ENCODE results near the gene SH3BGR.
A peak's percentile ranks its signal among the peaks of the same experiment; 100 is the strongest.
"Not testable (repeated sequence)": the region's sequence is repeated elsewhere in the genome, so short reads cannot be mapped to it uniquely, and the experiment has no call there.

Gene SH3BGR

DNA sequence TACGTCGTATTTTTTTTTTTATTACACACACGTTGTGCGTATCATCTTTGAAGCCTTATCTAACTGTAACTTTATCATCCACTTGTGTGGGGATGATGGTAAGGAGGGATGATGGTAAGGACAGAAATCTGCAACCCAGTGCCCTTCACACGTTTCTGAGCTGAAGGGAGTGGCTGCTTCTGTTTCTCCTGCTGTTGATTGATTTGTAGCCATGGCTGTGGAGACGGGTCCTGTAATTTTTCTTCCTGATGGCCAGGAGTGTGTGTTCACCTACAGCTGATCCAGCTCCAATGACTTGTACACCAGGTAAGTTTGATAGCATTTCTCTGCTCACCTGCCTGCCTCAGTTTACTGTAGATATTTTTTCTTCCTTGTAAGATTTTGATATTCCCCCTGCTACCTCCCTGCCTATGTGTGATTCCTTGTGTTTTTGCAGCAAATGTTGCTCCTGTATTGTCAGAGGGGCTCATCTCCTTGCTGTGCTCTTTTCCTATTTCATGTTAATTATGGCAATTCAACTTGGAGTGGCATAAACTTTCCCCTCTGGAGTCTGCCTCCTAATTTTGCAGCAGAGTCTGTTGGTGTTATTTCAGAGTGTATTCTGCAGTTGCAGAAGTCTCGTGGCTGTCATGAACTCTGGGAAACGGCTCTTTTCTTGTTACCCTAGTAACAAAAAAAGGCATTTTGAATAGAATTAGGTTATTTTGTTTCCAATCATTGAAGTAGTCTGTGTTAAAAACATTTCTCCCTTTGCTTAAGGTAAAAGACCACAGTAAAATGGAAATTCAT, 64.1 kb downstream of the SH3BGR start:
- DNase-seq (ENCODE audit: low read depth), result no peak

DNA sequence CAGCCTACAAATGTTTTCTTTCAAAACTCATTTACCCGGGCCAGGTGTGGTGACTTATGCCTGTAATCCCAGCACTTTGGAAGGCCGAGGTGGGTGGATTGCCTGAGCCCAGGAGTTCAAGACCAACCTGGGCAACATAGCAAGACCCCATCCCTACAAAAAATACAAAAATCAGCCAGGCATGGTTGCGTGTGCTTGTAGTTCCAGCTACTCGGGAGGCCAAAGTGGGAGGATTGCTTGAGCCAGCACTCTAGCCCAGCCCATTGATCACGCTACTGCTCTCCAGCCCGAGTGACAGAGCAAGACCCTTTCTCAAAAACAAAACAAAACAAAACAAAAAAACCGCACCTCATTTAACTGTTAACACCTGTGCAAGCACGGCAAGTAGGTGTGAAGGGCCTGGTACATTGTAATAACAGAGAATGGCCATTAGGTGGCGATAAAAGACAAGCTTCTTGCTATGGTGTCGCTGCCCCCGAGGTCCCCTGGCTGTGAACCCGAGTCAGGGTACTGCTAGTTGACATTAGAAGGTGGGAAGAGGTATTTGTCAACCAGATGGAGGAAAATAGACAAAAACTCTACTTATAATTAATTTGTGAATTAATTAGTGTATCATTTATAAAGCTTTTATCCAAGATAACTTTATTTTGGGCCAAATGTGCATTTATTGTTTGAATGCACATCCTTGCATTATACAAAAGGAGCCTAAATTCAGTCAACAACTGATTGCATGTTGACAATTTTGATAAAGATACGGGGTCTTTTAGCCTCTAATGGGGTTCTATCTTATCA, 66.5 kb downstream of the SH3BGR start:
- peak; percentile 53 for DNase-seq (ENCODE audit: low read depth)

DNA sequence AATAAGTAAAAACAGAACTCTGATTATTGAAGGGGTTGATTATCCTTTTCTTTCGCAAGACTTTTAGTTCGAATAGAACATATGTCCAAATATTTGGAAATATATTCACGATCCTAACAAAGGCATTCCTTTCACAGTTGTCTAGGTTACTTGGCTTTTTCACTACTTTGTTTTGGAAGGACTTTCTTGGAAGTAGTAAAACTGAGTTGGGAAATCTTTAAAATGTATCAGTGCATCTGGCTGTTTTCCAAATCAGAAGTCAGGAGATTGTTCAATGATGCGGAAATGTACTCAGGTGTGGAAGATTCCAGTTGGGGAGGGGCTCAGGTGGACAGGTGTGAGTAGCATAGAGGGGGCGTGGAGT, 67.1 kb downstream of the SH3BGR start:
- no peak for DNase-seq (ENCODE audit: low read depth)

DNA sequence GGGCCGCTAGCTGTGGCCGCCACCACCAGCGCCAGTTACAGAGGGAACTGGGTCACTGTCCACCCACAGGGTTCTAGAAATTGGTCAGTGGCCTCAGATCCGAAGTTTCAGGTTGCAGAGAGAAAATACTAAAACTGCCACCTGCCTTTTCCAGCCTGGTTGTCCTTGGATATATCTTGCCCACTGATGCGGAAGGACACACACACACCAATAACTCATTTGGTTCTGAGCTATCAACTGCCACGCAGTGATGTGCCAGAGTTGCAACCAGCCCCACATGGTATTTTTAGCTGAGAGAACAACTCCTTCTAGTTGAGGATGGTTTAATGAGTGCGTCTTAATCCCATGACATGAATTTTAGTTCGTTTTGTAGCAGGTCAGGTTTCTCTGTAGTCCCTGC, 68.1 kb downstream of the SH3BGR start:
- DNase-seq (ENCODE audit: low read depth), result no peak

DNA sequence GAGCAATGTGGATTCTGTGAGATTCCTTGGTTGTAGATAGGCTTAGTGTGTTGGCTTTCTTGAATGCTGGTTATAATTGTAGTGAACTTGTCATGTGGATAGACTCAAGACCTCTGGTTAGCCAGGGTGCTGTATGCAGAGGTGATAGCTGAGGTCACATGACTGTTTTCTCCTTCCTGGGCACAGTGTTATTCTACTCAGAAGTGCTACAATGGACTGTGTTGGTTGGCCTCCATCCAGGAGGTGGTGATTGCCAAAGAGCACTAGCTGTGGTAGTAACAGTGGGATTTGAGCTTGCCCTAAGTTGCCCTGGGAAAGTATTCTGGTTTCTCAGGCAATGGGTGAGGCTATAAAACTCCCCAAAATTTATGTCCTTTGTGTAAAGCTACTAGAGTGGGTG, 71.6 kb downstream of the SH3BGR start:
- no peak for DNase-seq (ENCODE audit: low read depth)

DNA sequence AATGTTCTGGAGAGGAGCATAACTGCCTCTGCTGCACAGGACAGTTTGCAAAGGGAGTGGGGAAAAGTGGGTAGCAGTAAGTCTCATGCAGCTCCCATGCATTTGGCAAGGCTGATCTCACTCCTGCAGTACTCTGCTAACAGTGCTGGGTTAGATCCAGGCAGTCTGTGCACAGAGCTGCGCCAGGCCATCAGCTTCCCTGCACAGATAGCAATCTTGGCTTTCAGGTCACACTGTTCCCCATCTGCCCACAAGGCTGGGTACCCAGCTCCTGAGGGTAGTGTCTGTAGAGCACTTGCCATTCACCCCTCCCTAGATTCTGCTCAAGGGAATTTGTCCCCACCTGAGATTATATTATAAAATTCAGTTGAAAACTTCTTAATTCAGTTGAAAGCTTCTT, 72.1 kb downstream of the SH3BGR start:
- no peak for DNase-seq (ENCODE audit: low read depth)

DNA sequence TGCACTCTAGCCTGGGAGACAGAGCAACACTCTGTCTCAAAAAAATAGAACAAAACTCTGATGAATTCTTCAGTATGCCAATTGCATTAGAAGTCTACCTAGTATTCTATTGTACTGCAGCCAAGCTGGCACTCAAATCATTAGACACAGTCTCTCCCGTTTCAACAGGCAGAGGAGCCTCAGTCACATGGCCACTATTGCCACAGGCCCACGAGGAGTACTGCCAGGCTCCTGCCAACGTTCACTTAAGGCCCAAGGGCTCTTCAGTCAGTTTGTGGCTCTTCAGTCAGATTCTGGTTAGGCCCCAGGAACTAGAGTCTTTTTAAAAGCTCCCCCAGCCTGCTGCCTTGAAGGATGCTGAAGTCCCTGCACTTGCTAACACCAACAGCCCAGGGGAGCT, 73.4 kb downstream of the SH3BGR start:
- no peak for DNase-seq (ENCODE audit: low read depth)

DNA sequence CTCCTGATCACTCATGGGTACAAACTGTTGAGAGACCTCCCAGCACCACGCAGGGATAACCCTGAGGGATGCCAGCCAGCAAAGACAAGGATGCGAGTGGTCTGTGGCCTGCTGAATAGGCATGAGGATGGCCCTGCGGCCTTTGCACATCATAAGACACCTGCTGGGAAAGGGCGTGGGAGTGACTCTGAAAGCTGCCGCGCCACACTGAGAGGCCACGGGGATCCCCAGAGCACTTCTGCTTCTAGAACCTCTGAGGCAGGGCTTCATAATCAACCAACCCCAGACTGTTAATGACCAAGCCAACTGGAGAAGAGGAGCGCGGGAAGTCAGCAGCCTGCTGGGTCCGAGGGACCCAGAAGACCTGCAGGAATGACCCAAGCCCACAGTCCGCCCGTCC, 73.8 kb downstream of the SH3BGR start:
- no peak for DNase-seq (ENCODE audit: low read depth)

DNA sequence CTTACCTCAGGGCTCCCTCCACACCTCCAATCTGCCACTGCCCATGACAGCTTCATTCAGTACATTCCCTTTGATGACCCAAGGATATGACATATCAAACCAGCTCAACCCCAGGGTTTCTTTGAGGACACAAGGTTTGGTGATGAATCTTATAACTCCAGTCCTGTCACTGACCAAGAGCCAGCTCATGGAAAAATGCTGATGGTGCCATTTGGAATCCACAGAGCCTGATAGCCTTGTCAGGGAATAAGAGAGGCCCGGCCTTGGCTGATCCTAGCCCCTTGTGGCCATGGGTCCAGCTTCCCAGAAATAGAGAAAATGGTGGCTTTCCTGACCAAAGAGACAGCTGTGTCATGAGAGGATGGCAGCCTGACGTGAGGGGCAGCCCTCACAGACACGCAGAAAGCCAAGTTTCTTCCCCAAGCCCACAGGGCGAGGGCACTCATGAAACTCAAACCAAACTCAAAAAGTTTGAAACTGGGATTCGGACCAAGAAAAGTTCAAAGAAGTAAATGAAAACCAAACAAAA, 75.4 kb downstream of the SH3BGR start:
- DNase-seq (ENCODE audit: low read depth), result no peak

DNA sequence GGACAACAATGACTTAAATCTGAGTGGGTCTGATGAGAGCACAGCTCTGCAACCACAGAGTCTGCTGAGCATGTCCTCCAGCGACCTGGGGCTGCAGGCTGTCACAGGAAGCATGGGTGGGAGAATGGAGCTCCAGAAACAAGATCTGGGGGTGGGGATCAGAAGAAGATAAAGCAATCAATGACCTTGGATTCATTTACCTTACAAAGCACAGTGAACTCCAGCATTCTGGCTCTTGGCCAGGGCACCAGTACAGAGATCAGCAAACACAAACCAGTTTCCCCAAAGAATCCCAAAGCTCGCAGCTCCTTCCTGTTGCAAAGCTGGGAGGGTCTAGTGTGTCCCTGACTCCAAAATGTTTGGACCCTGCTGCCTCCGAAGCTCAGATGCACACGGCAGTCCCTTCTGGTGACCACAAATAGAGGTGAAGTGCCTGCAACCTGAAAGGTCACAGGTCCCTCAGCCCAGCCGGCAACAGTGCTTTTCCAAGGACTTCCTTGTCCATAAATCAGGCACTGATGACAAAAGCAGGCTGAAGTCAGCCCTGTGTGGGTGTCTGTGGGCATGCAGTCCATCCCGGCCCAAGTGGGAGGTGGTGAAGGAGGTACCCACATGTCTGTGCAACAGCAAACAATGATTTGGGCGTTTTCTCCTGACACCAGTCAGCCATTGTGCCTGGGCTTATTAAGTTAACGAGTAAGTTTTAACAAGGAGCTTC, 76.1 kb downstream of the SH3BGR start:
- no peak for DNase-seq (ENCODE audit: low read depth)

DNA sequence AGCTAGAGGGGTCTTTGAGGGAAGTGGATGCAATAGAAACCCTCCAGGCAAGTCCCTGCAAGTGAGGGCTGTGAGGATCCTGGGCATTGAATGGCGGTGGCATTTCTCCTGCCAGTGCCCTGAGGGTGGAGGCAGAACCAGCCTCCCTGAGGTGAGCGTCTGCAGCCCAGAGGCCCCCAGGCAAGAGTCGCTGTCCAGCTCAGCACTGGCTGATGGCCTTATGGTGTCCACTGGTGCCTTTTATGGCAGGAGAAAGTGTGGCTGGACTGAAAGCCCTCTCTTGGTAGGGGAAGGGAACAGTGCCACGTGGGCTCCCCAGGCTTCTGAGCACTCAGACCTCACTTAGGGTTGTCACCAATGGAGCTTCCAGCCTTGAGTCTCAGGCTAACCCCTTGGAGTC, 77.3 kb downstream of the SH3BGR start:
- no peak for DNase-seq (ENCODE audit: low read depth)

DNA sequence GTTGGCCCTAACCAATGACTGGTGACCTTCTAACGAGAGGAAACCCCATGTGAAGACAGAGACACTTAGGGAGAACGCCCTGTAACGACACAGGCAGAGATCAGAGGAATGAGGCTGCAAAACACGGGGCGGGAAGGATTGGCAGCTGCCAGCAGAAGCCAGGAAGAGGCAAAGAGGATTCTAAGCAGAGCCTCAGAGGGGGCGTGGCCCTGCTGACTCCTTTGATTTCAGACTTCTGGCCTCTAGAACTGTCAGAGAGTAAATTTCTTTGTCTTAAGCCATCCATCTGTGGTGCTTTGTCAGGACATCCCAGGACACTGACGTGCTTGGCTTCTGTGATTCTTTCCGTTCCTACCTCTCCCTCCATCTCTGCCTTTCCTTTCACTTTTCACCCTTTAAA, 79.3 kb downstream of the SH3BGR start:
- no peak for DNase-seq (ENCODE audit: low read depth)

DNA sequence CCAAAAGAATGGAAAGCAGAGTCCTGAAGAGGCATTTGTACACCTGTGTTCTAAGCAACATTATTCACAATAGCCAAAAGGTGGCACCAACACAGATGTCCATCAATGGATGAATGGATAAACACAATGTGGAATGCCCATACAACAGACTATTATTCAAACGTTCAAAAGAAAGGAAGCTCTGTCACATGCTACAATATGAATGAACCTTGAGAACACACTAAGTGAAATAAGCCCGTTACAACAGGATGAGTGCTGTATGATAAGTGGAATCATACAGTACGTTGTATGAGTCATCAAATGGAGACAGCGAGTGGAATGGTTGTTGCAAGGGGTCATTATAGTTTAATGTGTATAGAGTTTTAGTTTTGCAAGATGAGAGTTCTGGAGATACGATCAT, 80.1 kb downstream of the SH3BGR start:
- no peak for DNase-seq (ENCODE audit: low read depth)

DNA sequence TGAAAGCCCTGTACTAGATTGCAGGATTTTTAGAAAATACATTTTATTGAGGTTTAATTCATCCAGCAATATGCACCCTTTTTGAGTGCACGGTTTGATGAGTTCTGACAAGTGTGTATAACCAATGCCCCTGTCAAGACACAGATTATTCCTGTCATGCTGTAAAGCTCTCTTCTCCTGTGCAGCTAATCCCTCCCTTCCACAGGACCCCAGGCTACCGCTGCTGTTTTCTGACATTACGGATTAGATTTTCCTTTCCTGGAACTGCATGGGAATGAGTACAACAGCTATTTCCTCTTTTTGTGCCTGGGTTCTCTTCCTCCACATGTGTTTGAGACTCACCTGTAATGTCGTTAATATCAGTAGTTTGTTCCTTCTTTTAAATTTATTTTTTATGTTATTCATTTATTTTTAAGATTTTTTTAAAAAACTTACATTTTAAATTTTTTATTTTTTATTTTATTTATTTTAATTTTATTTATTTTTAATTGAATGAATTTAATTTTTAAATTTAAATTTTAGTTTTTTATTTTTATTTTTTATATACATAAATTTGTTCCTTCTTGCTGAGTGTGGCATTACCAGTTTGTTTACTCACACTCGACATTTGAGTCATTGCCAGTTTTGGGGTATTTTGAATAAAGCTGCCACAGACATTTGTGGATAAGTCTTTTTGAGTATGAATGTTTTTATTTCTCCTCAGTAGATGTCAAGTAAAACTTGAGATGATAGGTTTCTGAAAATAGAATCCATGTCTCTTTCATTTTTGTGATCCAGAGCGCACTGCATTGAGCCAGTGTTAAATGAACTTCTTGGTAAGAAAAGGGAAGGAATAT, 82.0 kb downstream of the SH3BGR start:
- no peak for DNase-seq (ENCODE audit: low read depth)

DNA sequence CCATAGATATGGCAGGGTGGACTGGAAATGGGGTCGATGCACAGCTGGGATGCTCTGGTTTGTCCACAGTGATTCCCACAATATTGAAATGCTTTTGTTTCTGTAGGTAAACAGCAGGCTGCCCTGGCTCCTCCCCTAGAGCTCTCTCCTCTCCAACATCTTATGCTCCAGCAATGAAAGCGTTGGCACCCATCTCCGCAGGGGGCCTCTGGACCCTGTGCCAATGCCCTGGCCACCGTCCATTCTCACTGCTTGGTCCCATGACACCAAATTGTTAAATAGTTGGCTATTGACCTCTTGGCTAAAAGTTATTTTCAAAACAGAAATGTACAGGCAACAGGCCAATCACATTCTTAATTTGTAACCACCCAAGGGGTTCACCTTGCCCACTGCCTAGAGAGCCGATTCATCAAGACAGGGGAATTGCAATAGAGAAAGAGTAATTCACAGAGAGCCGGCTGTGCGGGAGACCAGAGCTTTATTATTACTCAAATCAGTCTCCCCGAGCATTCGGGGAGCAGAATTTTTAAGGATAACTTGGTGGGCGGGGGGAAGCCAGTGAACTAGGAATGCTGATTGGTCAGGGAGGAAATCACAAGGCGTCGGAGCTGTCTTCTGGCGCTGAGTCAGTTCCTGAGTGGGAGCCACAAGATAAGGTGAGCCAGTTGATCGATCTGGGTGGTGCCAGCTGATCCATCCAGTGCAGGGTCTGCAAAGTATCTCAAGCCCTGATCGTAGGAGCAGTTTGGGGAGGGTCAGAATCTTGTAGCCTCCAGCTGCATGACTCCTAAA, 84.1 kb downstream of the SH3BGR start:
- no peak for DNase-seq (ENCODE audit: low read depth)

DNA sequence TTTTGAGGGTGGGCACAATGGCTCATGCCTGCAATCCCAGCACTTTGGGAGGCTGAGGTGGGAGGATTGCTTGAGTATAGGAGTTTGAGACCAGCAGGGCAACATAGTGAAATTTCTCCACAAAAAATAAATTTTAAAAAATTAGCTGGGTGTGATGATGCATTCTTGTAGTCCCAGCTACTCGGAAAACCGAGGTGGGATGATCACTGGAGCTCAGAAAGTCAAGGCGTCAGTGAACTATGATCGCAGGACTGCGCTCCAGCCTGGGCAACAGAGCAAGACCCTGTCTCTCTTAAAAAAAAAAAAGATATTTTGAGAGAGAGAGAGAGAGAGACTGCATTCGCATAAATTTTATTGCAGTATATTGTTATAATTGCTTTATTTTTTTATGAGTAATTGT, 85.1 kb downstream of the SH3BGR start:
- no peak for DNase-seq (ENCODE audit: low read depth)

DNA sequence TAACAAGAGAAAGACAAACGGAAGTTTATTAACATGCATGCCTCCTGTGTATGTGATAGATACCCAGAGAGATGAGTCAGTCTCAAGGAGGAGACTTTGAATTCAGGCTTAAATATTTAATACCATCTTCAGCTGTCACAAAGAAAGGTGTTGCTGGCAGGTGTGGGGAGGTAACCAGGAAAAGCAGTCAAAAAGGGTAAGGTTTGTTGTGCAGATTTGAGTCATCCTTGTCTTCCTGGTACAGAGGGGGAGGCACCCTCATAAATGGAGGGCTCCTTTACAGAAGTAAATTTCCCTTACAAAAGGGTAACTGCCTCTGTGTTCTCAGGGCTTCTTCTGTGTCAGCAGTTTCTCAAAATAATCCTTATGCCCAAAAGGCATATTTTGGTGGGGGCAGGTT, 85.8 kb downstream of the SH3BGR start:
- no peak for DNase-seq (ENCODE audit: low read depth)

DNA sequence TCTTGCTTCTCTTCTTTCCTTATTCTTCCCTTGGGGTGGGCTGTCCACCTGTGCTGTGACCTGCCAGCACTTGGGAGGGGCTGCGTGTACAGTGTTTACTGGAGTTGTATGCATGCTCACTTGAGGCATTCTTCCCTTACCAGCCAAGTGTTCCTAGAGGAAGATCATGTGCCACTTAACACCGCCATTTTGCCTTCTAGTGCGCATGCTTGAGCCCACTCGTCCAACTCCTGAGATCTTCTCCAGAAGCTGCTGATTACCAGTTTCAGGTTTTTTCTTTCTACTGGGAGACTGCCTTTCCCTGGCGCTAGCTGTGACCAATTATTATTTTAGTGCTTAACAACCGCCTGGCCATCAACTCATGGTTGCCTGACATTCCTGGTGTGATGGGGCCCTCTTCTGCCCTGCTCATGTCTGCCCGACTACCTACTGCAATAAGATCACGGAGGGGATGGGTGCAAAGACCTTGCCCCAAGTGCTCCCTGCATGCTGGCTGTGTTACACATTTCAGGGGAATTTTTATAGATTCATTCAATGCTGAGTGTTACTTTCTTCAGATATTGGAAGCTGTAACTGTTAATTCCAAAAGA, 86.8 kb downstream of the SH3BGR start:
- no peak for DNase-seq (ENCODE audit: low read depth)

DNA sequence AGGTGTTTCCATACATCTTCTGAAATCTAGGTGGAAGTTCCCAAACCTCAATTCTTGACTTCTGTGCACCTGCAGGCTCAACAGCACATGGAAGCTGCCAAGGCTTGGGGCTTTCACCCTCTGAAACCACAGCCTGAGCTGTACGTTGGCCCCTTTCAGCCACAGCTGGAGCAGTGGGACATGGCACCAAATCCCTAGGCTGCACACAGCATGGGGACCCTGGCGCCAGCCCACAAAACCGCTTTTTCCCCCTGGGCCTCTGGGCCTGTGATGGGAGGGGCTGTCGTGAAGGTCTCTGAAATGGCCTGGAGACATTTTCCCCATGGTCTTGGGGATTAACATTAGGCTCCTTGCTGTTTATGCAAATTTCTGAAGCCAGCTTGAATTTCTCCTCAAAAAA, 88.6 kb downstream of the SH3BGR start:
- DNase-seq (ENCODE audit: low read depth), result not testable (repeated sequence)

DNA sequence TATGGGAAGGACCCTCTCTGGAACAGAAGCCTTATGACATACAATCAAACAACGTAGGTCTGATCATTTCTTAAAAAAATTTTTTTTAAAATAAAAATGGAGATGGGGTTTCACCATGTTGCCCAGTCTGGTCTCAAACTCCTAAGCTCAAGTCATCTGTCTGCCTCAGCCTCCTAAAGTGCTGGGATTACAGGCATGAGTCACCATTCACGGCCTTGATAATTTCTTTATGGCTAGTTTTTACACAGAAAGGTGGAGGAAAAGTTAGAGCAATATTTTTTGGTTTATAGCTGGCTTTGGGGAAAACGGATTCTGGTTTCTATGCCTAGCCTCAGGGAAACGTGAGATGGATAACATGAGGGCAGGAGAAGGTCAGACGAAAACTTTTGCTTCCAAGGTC, 91.0 kb downstream of the SH3BGR start:
- no peak for DNase-seq (ENCODE audit: low read depth)

DNA sequence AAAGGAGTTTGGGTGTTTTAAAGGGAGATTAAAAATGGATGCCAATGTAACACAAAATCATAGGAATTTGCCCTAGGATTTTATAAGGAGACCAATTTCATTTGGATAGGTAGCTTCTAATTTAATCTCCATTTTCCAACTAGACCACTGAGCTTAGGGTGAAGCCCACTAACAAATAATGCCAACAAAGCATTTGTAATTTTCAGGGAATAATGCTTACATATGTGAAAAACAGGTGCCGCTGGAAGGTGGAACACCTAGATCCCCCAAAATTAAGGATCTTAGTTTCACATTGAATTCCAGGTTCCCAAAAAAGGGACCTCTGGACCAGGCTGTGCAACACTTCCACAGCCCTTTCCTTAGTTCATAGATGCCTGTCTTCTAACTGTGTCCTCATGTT, 94.8 kb downstream of the SH3BGR start:
- no peak for DNase-seq (ENCODE audit: low read depth)

Measured in CMK (cell line).